Caco-2 (cell line): ENCODE data around the gene IRGQ. TPM values are rescaled to one million over a fixed set of nuclear protein-coding genes. Genes with fewer than 3 reads are reported as not detected.

Source experiments
- BruUV-seq: library from RNA; stranded (reverse); fragments of 400-500 nt; replicated peaks from 2 replicates; lab custom pipeline; 2021; lab: Mats Ljungman, UMichigan
- CTCF ChIA-PET: fragments of 300-600 bp; sonication (Branson Sonifier 250); formaldehyde crosslinking; loops from one replicate; lab custom pipeline; 2022; ENCODE audit warnings: antibody characterized with exemption; lab: Charles Lee
- POLR2A ChIA-PET: fragments of 300-600 bp; sonication (Branson Sonifier 250); formaldehyde crosslinking; loops from one replicate; lab custom pipeline; 2022; ENCODE audit warnings: antibody characterized with exemption; lab: Charles Lee
- DNase-seq, 2 experiments: peaks; one replicate each; pipeline versions ENCODE4 v3.0.0 to v3.0.0-alpha.2; 2020 to 2022
- H3K27me3 ChIP-seq: replicated peaks from 2 replicates; pipeline ENCODE4 v1.6.0; 2011; ENCODE audit warnings: low read length; ENCODE audit not compliant: control insufficient read depth, insufficient read depth
- H3K36me3 ChIP-seq: 2 replicates; pipeline ENCODE4 v1.5.1; 2011; ENCODE audit warnings: low read length; ENCODE audit not compliant: control insufficient read depth, insufficient read depth
- H3K4me1 ChIP-seq: fragments of 250-450 bp; sonication (Bioruptor Pico); 2 replicates; pipeline ENCODE4 v1.5.1; 2020; ENCODE audit warnings: mild to moderate bottlenecking
- H3K4me3 ChIP-seq: 2 replicates; pipeline ENCODE4 v1.5.1; 2011; ENCODE audit warnings: low read depth, mild to moderate bottlenecking, control low read depth, low read length
- H3K9me3 ChIP-seq: fragments of 250-450 bp; sonication (Bioruptor Pico); 2 replicates; pipeline ENCODE4 v1.5.1; 2020; ENCODE audit warnings: mild to moderate bottlenecking, moderate library complexity
- H3K27ac Mint-ChIP-seq: one replicate; pipeline ENCODE4 v1.8.0; 2022; ENCODE audit warnings: mixed read lengths; ENCODE audit not compliant: unreplicated experiment
- H3K27me3 Mint-ChIP-seq: one replicate; pipeline ENCODE4 v1.8.0; 2022; ENCODE audit warnings: mixed read lengths; ENCODE audit not compliant: insufficient read depth, unreplicated experiment
- H3K36me3 Mint-ChIP-seq: one replicate; pipeline ENCODE4 v1.8.0; 2022; ENCODE audit warnings: mild to moderate bottlenecking, mixed read lengths; ENCODE audit not compliant: insufficient read depth, unreplicated experiment
- H3K4me1 Mint-ChIP-seq: one replicate; pipeline ENCODE4 v1.8.0; 2022; ENCODE audit warnings: low read depth, mixed read lengths; ENCODE audit not compliant: unreplicated experiment
- H3K4me3 Mint-ChIP-seq: one replicate; pipeline ENCODE4 v1.8.0; 2022; ENCODE audit warnings: mild to moderate bottlenecking, moderate library complexity, mixed read lengths; ENCODE audit not compliant: unreplicated experiment
- H3K9me3 Mint-ChIP-seq: one replicate; pipeline ENCODE4 v1.8.0; 2022; ENCODE audit warnings: mixed read lengths; ENCODE audit not compliant: unreplicated experiment
- intact Hi-C: fragments of 100-400 bp; cut with micrococcal nuclease; formaldehyde crosslinking; loops from one replicate; pipeline ENCODE4 v1.10.0; 2022; ENCODE audit not compliant: unreplicated experiment
- total RNA-seq: library from RNA; stranded (reverse); gene quantifications from 2 replicates; pipeline ENCODE4 v1.2.3, GENCODE V29; 2022
- TF ChIP-seq, protein P1 (sequence below), 2 experiments: fragments of 200-600 bp in 1 of 2; IDR thresholded peaks; 1 replicate in 1 of 2; 2 replicates in 1 of 2; pipeline versions ENCODE4 v1.5.1 to v1.8.0; 2011 to 2022; ENCODE audit warnings: antibody characterized with exemption in 1 of 2, control low read depth in 1 of 2, inconsistent platforms in 1 of 2, low read depth in 1 of 2, low read length in 1 of 2, mild to moderate bottlenecking in 1 of 2, moderate library complexity in 1 of 2; ENCODE audit not compliant: insufficient read depth in 1 of 2, severe bottlenecking in 1 of 2, unreplicated experiment in 1 of 2

The IRGQ gene
- total RNA-seq, 1 experiment from 2014 or later, result 27.7 TPM

DNA sequence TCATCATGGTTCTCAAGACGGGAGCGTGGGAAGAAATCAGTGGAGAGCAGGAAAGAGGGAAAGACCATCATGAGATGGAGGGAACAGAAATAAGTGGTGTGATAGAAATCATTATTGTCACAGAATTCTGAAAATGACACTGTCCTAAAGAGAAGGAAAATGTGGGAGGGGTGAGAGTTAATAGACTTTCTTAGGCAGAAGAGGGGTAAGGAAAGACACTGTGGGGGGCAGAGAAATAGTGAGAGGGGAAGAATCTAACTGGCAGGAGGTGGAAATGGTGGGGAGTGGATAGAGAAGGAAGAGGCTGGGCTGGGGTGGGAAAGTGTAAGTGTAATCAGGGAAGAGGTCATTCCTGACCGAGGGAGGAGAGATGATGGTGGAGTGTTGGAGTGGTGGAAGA lies 17.1 kb downstream of the IRGQ start:
- POLR2A ChIA-PET, result no interaction called here
- no peaks in the 10 kb centered on the region for H3K9me3 Mint-ChIP-seq

DNA sequence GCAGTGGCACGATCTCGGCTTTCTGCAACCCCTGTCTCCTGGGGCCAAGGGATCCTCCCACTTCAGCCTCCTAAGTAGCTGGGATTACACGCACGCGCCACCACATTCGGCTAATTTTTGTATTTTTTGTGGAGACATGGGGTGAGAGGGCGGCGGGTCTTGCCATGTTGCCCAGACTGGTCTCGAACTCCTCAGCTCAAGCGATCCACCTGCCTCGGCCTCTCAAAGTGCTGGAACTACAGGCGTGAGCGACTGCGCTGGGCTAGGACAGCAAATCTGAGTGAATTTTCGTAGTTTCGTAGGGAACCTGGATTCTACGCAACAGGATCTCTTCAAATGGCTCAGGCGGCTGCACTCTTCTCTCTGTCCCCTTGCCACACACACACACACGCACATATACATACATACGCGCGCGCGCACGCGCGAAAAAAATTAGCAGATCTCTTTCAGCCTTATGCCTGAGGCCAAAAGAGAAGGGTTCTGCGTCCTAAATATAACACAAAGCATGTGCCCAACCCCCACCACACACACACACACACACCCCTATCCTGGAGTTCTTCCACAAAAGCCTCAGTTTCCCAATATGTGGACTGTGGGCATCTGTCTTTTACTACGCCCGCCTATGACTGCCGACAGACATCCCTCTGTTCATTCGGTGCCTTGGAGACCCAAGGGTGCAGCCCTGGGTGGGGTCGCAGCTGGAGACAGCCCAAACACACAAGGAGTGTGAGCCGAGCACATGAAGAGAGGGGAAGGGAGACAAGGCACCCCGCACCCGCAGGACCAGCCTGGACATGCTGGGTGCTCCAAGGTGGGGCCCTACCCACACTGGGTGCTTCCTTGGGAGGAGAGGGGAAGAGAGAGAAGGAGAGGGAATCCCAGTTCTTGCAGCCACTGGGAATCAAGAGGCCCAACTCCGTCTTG lies 19.7 kb downstream of the IRGQ start:
- H3K27me3 Mint-ChIP-seq, result peaks cover 10% of the 10 kb centered on the region
- Histone ChIP-seq H3K9me3 (no peaks in the 10 kb centered on the region), H3K27me3 (no peaks in the 10 kb centered on the region), H3K36me3 (no peaks in the 10 kb centered on the region), H3K4me1 (no peaks in the 10 kb centered on the region), H3K4me3 (peak overlapping the region; percentile 30)
- H3K4me3 Mint-ChIP-seq, result peak overlapping the region; percentile 95
- H3K27ac Mint-ChIP-seq, result peak overlapping the region; percentile 96
- TF ChIP-seq, protein P1, sequence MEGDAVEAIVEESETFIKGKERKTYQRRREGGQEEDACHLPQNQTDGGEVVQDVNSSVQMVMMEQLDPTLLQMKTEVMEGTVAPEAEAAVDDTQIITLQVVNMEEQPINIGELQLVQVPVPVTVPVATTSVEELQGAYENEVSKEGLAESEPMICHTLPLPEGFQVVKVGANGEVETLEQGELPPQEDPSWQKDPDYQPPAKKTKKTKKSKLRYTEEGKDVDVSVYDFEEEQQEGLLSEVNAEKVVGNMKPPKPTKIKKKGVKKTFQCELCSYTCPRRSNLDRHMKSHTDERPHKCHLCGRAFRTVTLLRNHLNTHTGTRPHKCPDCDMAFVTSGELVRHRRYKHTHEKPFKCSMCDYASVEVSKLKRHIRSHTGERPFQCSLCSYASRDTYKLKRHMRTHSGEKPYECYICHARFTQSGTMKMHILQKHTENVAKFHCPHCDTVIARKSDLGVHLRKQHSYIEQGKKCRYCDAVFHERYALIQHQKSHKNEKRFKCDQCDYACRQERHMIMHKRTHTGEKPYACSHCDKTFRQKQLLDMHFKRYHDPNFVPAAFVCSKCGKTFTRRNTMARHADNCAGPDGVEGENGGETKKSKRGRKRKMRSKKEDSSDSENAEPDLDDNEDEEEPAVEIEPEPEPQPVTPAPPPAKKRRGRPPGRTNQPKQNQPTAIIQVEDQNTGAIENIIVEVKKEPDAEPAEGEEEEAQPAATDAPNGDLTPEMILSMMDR (IDR thresholded peaks at IDR 0.05; ENCODE audit: insufficient read depth in 1 of 2, low read depth in 1 of 2, low read length in 1 of 2, severe bottlenecking in 1 of 2, unreplicated experiment in 1 of 2), result no peak
- POLR2A ChIA-PET, result interaction anchor here (0.6 to 2.1 kb wide), 3 partner anchors 20 to 148 kb away, joined by 3 to 12 read pairs (median 3); partner anchors contain the start of genes IRGQ and ZNF576
- DNase-seq, result peak in 1 of 2 experiments; percentile 17
- BruUV-seq, result no TSS peak
- peaks cover 7% of the 10 kb centered on the region for H3K36me3 Mint-ChIP-seq
- CTCF ChIA-PET, result no interaction called here
- intact Hi-C loops, result loop anchor here (1.0 kb wide), 1 partner anchor 20 kb away; the partner anchor contains the start of genes IRGQ and ZNF576
- no peaks in the 10 kb centered on the region for H3K4me1 Mint-ChIP-seq
- no peaks in the 10 kb centered on the region for H3K9me3 Mint-ChIP-seq

More for the DNA sequence above, 17.1 kb downstream of the IRGQ start:
- H3K4me3 Mint-ChIP-seq, result no peak overlapping the region
- no peak overlapping the region for H3K27ac Mint-ChIP-seq
- peaks cover 7% of the 10 kb centered on the region for H3K36me3 Mint-ChIP-seq
- Histone ChIP-seq H3K4me3 (no peak overlapping the region), H3K4me1 (no peaks in the 10 kb centered on the region), H3K36me3 (no peaks in the 10 kb centered on the region), H3K27me3 (no peaks in the 10 kb centered on the region), H3K9me3 (no peaks in the 10 kb centered on the region)
- peaks cover 10% of the 10 kb centered on the region for H3K27me3 Mint-ChIP-seq
- no peak for DNase-seq
- BruUV-seq, result no TSS peak
- intact Hi-C loops, result no loop called here
- TF ChIP-seq, protein P1 (IDR thresholded peaks at IDR 0.05; ENCODE audit: insufficient read depth in 1 of 2, low read depth in 1 of 2, low read length in 1 of 2, severe bottlenecking in 1 of 2, unreplicated experiment in 1 of 2), result no peak
- CTCF ChIA-PET, result no interaction called here
- H3K4me1 Mint-ChIP-seq, result no peaks in the 10 kb centered on the region

DNA sequence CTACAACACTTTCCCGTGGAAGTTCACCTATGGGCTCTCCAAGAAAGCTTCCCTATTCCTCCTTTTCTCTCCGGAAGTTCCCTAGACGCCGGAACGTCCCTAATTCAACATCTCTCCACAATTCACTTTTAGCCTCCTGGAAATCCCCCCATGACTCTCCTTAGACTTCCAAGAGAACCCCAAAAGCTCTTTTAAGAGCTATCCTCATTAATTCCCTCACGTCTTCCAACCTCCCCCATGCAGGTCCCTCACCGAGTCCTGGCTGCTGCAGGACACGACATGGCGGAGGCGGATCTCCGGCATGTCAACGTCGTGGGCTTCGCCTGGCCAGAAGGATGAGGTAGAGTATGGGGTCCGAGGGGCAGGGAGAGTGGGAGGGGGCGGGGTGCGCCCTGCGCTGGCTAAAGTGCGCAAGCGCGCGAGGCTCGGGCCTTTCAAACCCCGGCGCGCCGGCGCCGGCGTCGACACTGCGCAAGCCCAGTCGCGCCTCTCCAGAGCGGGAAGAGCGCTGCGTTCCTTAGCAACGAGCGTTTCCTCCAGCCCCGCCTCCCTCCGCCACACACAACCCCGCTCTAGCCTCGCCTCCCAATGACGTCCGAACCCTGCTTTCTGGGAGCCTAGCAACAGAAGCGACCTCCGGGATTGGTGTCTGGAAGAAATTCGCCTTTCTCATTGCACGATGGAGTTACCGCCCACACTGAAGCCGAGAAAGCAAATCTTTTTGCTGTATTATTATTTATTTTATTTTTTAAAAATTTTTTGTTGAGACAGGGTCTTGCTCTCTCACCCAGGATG lies 20.6 kb downstream of the IRGQ start, which contains the start of the genes PINLYP and XRCC1:
Gene PINLYP (plus strand): TSS at position 646 of the 795 bp plus-strand sequence. CDS start 1,391 bp downstream, outside the sequence.
Gene XRCC1 (minus strand): TSS at position 372 of the 795 bp plus-strand sequence. CDS start 69 bp downstream, at position 303.
- H3K4me1 Mint-ChIP-seq, result no peaks in the 10 kb centered on the region
- Histone ChIP-seq H3K4me1 (no peaks in the 10 kb centered on the region), H3K9me3 (no peaks in the 10 kb centered on the region), H3K27me3 (no peaks in the 10 kb centered on the region), H3K36me3 (no peaks in the 10 kb centered on the region), H3K4me3 (peak within 1 kb of the TSS; percentile 92)
- peak; percentile 96 to 97 for DNase-seq
- TF ChIP-seq, protein P1 (IDR thresholded peaks at IDR 0.05; ENCODE audit: insufficient read depth in 1 of 2, low read depth in 1 of 2, low read length in 1 of 2, severe bottlenecking in 1 of 2, unreplicated experiment in 1 of 2), result no peak
- CTCF ChIA-PET, result interaction anchor here (1.0 to 1.4 kb wide), 3 partner anchors 19 to 21 kb away, joined by 4 to 6 read pairs (median 5); partner anchors contain the start of gene ZNF576
- no peaks in the 10 kb centered on the region for H3K9me3 Mint-ChIP-seq
- peaks cover 7% of the 10 kb centered on the region for H3K36me3 Mint-ChIP-seq
- no TSS peak for BruUV-seq
- H3K27ac Mint-ChIP-seq, result peak within 1 kb of the TSS; percentile 96
- H3K27me3 Mint-ChIP-seq, result peaks cover 10% of the 10 kb centered on the region
- intact Hi-C loops, result loop anchor here (1.0 kb wide), 1 partner anchor 21 kb away; the partner anchor contains the start of genes IRGQ and ZNF576
- POLR2A ChIA-PET, result interaction anchor here (0.5 to 2.1 kb wide), 4 partner anchors 21 to 149 kb away, joined by 3 to 12 read pairs (median 3); partner anchors contain the start of genes IRGQ and ZNF576
- H3K4me3 Mint-ChIP-seq, result peak within 1 kb of the TSS; percentile 95
